GM23338 (cell line): ENCODE results near the gene MAP3K13.

Experiments used
- CREB1 ChIP-seq: fragments of 250-450 bp; sonication (Bioruptor Pico); IDR thresholded peaks from 2 replicates; pipeline ENCODE4 v1.5.0; 2020; ENCODE audit warnings: low read depth, mild to moderate bottlenecking, moderate library complexity
- CTCF ChIP-seq, 2 experiments: fragments of 200-600 bp in 1 of 2; sonication (generic) in 1 of 2; conservative IDR thresholded peaks; 2 replicates each; pipeline versions ENCODE4 v1.5.1 to v1.6.1; 2016 to 2017; ENCODE audit warnings: antibody characterized with exemption in 2 of 2, low read depth in 2 of 2, mild to moderate bottlenecking in 2 of 2, moderate library complexity in 1 of 2
- EZH2 ChIP-seq: fragments of 200-600 bp; sonication (generic); IDR thresholded peaks from one replicate; pipeline ENCODE4 v1.8.0; 2017; ENCODE audit warnings: antibody characterized with exemption, mild to moderate bottlenecking, low read depth; ENCODE audit not compliant: unreplicated experiment
- EZH2phosphoT487 ChIP-seq: fragments of 200-600 bp; sonication (generic); IDR thresholded peaks from one replicate; pipeline ENCODE4 v1.8.1; 2018; ENCODE audit warnings: antibody characterized with exemption; ENCODE audit not compliant: unreplicated experiment
- JUNB ChIP-seq: IDR thresholded peaks from one replicate; pipeline ENCODE4 v1.6.1; 2016; ENCODE audit warnings: antibody characterized with exemption; ENCODE audit not compliant: unreplicated experiment
- NANOG ChIP-seq: IDR thresholded peaks from 2 replicates; pipeline ENCODE4 v1.6.1; 2016; ENCODE audit warnings: antibody characterized with exemption, borderline replicate concordance
- POLR2AphosphoS5 ChIP-seq: IDR thresholded peaks from 2 replicates; pipeline ENCODE4 v1.6.1; 2016; ENCODE audit warnings: antibody characterized with exemption, low read depth
- REST ChIP-seq: IDR thresholded peaks from one replicate; pipeline ENCODE4 v1.6.1; 2018; ENCODE audit warnings: antibody characterized with exemption; ENCODE audit not compliant: unreplicated experiment
- STAT1 ChIP-seq: IDR thresholded peaks from one replicate; pipeline ENCODE4 v1.6.1; 2016; ENCODE audit warnings: antibody characterized with exemption; ENCODE audit not compliant: unreplicated experiment
- ZNF114 ChIP-seq: fragments of 250-450 bp; sonication (Bioruptor Pico); IDR thresholded peaks from 2 replicates; pipeline ENCODE4 v1.5.0; 2020; ENCODE audit warnings: mild to moderate bottlenecking, moderate library complexity
- ZNF331 ChIP-seq: fragments of 250-450 bp; sonication (Bioruptor Pico); IDR thresholded peaks from 2 replicates; pipeline ENCODE4 v1.5.0; 2020; ENCODE audit warnings: low read depth, mild to moderate bottlenecking, moderate library complexity
- ZNF462 ChIP-seq: fragments of 250-450 bp; sonication (Bioruptor Pico); IDR thresholded peaks from 2 replicates; pipeline ENCODE4 v1.5.0; 2020; ENCODE audit warnings: mild to moderate bottlenecking, moderate library complexity

GRCh38 chr3:185351396-185351795 lies 11.5 kb upstream of the MAP3K13 start:
- TF ChIP-seq CTCF (conservative IDR thresholded peaks at IDR 0.05; ENCODE audit: low read depth in 2 of 2) (no peak), EZH2phosphoT487 (no peak), POLR2AphosphoS5 (no peak), EZH2 (no peak), REST (no peak), ZNF462 (CRISPR knock-in tag) (no peak), JUNB (no peak), ZNF114 (CRISPR knock-in tag) (no peak), CREB1 (no peak), ZNF331 (no peak), STAT1 (no peak), NANOG (no peak)
